C4-2B (cell line): Measurements from ENCODE around the gene IQGAP3.

ENCODE experiments used
- CTCF ChIP-seq: fragments of 450-650 bp; conservative IDR thresholded peaks from 2 replicates; pipeline ENCODE4 v1.5.1; 2017; ENCODE audit warnings: mild to moderate bottlenecking
- ZFX ChIP-seq: fragments of 450-650 bp; IDR thresholded peaks from 2 replicates; pipeline ENCODE4 v1.6.1; 2017

- TF ChIP-seq CTCF (no peak), ZFX (no peak)
These were observed 24.9 kb downstream of the IQGAP3 start for GRCh38 chr1:156547434-156547833.
